Measurements from ENCODE around the gene CAPN7. TPM values are rescaled to one million over a fixed set of nuclear protein-coding genes. Genes with fewer than 3 reads are reported as not detected.

The CAPN7 gene
- total RNA-seq, 1 donor from 2014 or later = 49.4 TPM

- intact Hi-C loops (cut with DNase I) = no loop called here
- TF ChIP-seq CTCF (IDR thresholded peaks at IDR 0.05) = no peak
- DNase-seq (no peak), ATAC-seq (peak in 1 of 2 donors; percentile 63)
- Histone ChIP-seq H3K9me3 (no peaks in the 10 kb centered on the region), H3K36me3 (peaks cover 97% of the 10 kb centered on the region), H3K27me3 (ENCODE audit: low read depth) (no peaks in the 10 kb centered on the region), H3K27ac (no peak overlapping the region), H3K4me1 (peaks cover 20% of the 10 kb centered on the region), H3K4me3 (no peak overlapping the region)
Observed at GRCh38 chr3:15218689-15219088, 12.6 kb downstream of the CAPN7 start.

DNA sequence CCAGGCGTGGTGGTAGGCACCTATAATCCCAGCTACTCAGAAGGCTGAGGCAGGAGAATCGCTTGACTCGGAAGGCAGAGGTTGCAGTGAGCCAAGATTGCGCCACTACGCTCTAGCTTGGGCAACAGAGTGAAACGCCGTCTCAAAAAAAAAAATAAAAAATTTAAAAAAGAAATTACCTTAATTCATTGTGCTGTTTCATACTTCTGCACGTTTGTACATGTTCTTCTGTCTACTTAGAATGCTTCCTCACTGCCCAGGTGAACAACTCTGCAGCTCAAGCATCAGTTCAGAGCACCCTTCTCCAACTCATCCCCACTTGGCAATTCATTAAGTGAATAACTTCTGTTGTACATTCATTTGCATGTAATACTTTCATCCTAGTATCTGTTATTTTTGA lies 14.0 kb downstream of the CAPN7 start:
- H3K27ac ChIP-seq = no peak overlapping the region
- no peaks in the 10 kb centered on the region for H3K27me3 ChIP-seq (ENCODE audit: low read depth)
- no peak overlapping the region for H3K4me3 ChIP-seq
- peaks cover 97% of the 10 kb centered on the region for H3K36me3 ChIP-seq
- intact Hi-C loops (cut with DNase I) = no loop called here
- H3K9me3 ChIP-seq = no peaks in the 10 kb centered on the region
- TF ChIP-seq CTCF (IDR thresholded peaks at IDR 0.05) = no peak
- H3K4me1 ChIP-seq = peaks cover 20% of the 10 kb centered on the region
- no peak for ATAC-seq
- DNase-seq = no peak

GRCh38 chr3:15220661-15221060 lies 14.6 kb downstream of the CAPN7 start:
- Histone ChIP-seq H3K9me3 (no peaks in the 10 kb centered on the region), H3K27me3 (ENCODE audit: low read depth) (no peaks in the 10 kb centered on the region), H3K4me1 (peaks cover 20% of the 10 kb centered on the region), H3K36me3 (peaks cover 97% of the 10 kb centered on the region), H3K27ac (no peak overlapping the region), H3K4me3 (no peak overlapping the region)
- DNase-seq = no peak
- TF ChIP-seq CTCF (IDR thresholded peaks at IDR 0.05) = no peak
- ATAC-seq = no peak
- intact Hi-C loops (cut with DNase I) = no loop called here

GRCh38 chr3:15221574-15222217 lies 15.7 kb downstream of the CAPN7 start:
- TF ChIP-seq CTCF (IDR thresholded peaks at IDR 0.05) = no peak
- H3K4me3 ChIP-seq = no peak overlapping the region
- DNase-seq = no peak
- no peaks in the 10 kb centered on the region for H3K9me3 ChIP-seq
- intact Hi-C loops (cut with DNase I) = no loop called here
- peaks cover 100% of the 10 kb centered on the region for H3K36me3 ChIP-seq
- ATAC-seq = no peak
- H3K4me1 ChIP-seq = peaks cover 20% of the 10 kb centered on the region
- H3K27me3 ChIP-seq (ENCODE audit: low read depth) = no peaks in the 10 kb centered on the region
- H3K27ac ChIP-seq = no peak overlapping the region

DNA sequence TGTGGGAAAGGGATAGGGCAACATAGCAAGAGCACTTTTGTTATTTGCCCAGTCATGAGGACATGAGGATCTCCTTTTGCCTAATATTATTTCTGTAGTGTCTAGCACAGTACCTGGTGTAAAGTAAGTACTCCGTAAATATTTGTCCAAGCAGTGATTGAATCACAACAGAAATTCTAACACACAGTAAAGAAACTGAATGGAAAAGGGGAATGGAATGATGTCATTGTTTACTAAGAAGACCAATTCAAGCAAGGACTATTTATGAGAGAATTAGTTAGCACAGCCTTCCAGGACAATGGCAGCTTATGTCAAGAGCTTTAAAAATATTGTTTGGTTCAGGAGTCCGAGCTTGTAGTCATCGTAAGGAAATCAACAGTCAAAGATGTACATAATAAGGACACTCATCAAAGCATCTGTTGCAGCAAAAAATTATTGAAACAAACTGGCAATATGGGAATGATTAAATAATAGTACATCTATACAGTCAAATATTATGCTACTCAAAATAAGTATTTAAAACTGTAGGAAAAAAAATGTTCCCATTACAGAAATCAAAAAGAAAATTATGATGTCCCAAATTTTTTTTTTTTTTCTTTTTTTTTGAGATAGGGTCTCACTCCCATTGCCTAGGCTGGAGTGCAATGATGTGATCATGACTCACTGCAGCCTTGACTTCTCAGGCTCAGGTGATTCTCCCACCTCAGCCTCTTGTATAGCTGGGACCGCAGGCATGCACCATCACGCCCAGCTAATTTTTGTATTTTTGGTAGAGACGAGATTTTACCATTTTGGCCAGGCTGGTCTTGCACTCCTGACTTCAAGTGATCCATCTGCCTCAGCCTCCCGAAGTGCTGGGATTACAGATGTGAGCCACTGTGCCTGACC lies 17.9 kb downstream of the CAPN7 start:
- DNase-seq (no peak), ATAC-seq (peak in 1 of 2 donors; percentile 81)
- Histone ChIP-seq H3K4me1 (peaks cover 2% of the 10 kb centered on the region), H3K36me3 (peaks cover 100% of the 10 kb centered on the region), H3K9me3 (no peaks in the 10 kb centered on the region), H3K27ac (no peak overlapping the region), H3K27me3 (ENCODE audit: low read depth) (no peaks in the 10 kb centered on the region), H3K4me3 (no peak overlapping the region)
- no peak for TF ChIP-seq CTCF (IDR thresholded peaks at IDR 0.05)
- intact Hi-C loops (cut with DNase I) = no loop called here

Data from lower lobe of right lung (tissue), 2 donors.